Stomach (tissue), 4 donors: Measurements from ENCODE around the gene BANP.

Experiments used
- EP300 ChIP-seq: sonication (generic); formaldehyde crosslinking; IDR thresholded peaks from one replicate; pipeline ENCODE4 v1.6.1; 2017; ENCODE audit warnings: antibody characterized with exemption
- POLR2A ChIP-seq, 4 donors: fragments of 450-650 bp; IDR thresholded peaks; one replicate each; pipeline ENCODE4 v1.6.1; 2016; ENCODE audit warnings: antibody characterized with exemption in 4 of 4, control low read depth in 2 of 4, mild to moderate bottlenecking in 1 of 4, moderate library complexity in 1 of 4
- POLR2AphosphoS5 ChIP-seq, 3 donors: sonication (generic); formaldehyde crosslinking; IDR thresholded peaks; one replicate each; pipeline ENCODE4 v1.6.1; 2016; ENCODE audit warnings: antibody characterized with exemption in 3 of 3
- TF ChIP-seq, protein P1 (sequence below), 7 experiments: fragments of 450-650 bp in 4 of 7; fragments of 200-600 bp in 3 of 7; sonication (generic) in 3 of 7; IDR thresholded peaks; one replicate each; pipeline ENCODE4 v1.5.1; 2016 to 2019; ENCODE audit warnings: antibody characterized with exemption in 7 of 7, control low read depth in 2 of 7, mild to moderate bottlenecking in 1 of 7

DNA sequence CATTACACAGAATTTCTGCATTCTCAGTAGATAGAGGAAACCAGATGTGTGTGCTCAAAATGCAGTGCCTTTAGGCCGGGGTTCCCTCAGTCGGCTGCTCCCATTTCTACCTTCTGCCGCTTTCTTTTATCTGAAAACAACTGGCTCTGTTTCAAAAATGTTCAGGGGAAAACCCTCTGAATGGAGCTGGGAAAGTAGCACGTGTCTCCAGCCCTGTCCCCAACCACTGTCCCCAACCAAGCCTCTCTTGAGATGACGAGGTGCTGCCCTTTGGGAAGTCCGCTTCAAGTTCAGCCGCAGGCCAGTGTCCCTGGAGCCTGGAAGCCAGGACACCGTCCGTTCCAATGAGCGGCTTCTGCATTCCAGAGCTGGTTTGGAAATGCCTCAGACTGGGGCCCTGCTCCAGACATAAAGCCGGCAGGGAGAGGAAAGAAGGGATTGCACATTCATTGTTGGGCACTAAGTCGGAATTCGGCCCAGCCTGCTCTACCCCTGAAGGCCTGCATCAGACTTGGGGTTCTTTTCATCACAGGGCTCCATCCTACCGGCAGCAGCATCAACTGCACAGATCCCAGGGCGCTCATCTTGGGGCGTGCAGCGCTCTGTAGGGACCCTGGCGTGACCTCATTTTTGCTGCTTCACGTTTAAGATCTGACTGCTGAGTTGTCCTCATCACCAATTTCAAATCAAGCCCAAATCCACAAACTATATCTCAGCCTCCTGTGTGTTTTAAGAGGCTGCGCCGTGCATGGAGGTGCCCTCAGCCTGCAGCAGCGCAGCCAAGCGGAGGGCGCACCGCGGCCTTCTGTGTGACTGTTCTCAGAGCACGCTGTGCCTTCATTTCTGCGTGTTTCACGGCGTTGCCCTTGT, 111.3 kb downstream of the BANP start:
- TF ChIP-seq, protein P1, sequence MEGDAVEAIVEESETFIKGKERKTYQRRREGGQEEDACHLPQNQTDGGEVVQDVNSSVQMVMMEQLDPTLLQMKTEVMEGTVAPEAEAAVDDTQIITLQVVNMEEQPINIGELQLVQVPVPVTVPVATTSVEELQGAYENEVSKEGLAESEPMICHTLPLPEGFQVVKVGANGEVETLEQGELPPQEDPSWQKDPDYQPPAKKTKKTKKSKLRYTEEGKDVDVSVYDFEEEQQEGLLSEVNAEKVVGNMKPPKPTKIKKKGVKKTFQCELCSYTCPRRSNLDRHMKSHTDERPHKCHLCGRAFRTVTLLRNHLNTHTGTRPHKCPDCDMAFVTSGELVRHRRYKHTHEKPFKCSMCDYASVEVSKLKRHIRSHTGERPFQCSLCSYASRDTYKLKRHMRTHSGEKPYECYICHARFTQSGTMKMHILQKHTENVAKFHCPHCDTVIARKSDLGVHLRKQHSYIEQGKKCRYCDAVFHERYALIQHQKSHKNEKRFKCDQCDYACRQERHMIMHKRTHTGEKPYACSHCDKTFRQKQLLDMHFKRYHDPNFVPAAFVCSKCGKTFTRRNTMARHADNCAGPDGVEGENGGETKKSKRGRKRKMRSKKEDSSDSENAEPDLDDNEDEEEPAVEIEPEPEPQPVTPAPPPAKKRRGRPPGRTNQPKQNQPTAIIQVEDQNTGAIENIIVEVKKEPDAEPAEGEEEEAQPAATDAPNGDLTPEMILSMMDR (IDR thresholded peaks at IDR 0.05), result no peak
- TF ChIP-seq POLR2A (IDR thresholded peaks at IDR 0.05) (no peak), POLR2AphosphoS5 (IDR thresholded peaks at IDR 0.05) (no peak), EP300 (no peak)
